SK-N-SH (cell line): ENCODE measurements around the gene MANBA. TPM values are rescaled to one million over a fixed set of nuclear protein-coding genes. Genes with fewer than 3 reads are reported as not detected.

Experiments
- CTCF ChIA-PET: fragments of 300-600, 350-600 bp; formaldehyde crosslinking; extraction: SDS; loops from one replicate; lab custom pipeline; 2021; lab: Yijun Ruan, JAX
- POLR2A ChIA-PET: fragments of 350-600 bp; sonication (Branson Sonifier 250); formaldehyde crosslinking; extraction: SDS; loops from one replicate; lab custom pipeline; 2020; ENCODE audit warnings: antibody characterized with exemption, inconsistent platforms; lab: Yijun Ruan, JAX
- DNase-seq: peaks from one replicate; pipeline ENCODE4 v3.0.0; 2012
- H2AFZ ChIP-seq: fragments of 200-600 bp; sonication (generic); 2 replicates; pipeline ENCODE4 v1.8.1; 2016; ENCODE audit warnings: antibody characterized with exemption, mild to moderate bottlenecking, low read depth
- H3F3A ChIP-seq: fragments of 200-600 bp; sonication (generic); replicated peaks from 2 replicates; pipeline ENCODE3; 2016; ENCODE audit warnings: antibody characterized with exemption, mild to moderate bottlenecking; ENCODE audit not compliant: insufficient read depth
- H3K27ac ChIP-seq, 2 experiments: fragments of 200-500 bp in 1 of 2; fragments of 200-600 bp in 1 of 2; sonication (Bioruptor generic) in 1 of 2; sonication (generic), shearing (Covaris generic) in 1 of 2; 2 replicates each; pipeline versions ENCODE4 v1.5.1 to v1.6.1; 2014 to 2016; ENCODE audit warnings: low read depth in 2 of 2, inconsistent platforms in 1 of 2, low read length in 1 of 2, mild to moderate bottlenecking in 1 of 2, mixed read lengths in 1 of 2
- H3K27me3 ChIP-seq: fragments of 200-600 bp; sonication (generic), shearing (Covaris generic); 2 replicates; pipeline ENCODE4 v1.6.1; 2016; ENCODE audit warnings: mixed run types; ENCODE audit not compliant: insufficient read depth
- H3K36me3 ChIP-seq, 2 experiments: fragments of 200-500 bp in 1 of 2; fragments of 200-600 bp in 1 of 2; sonication (Bioruptor generic) in 1 of 2; sonication (generic) in 1 of 2; replicated peaks in 1 of 2; 2 replicates each; pipeline versions ENCODE3 to v1.5.1; 2014 to 2016; ENCODE audit warnings: low read length in 1 of 2, mild to moderate bottlenecking in 1 of 2; ENCODE audit not compliant: insufficient read depth in 2 of 2, control insufficient read depth in 1 of 2
- H3K4me1 ChIP-seq, 2 experiments: fragments of 200-500 bp in 1 of 2; fragments of 200-600 bp in 1 of 2; sonication (Bioruptor generic) in 1 of 2; sonication (generic), shearing (Covaris generic) in 1 of 2; 2 replicates each; pipeline versions ENCODE4 v1.5.1 to v1.6.1; 2014 to 2016; ENCODE audit warnings: low read depth in 1 of 2, low read length in 1 of 2, mixed run types in 1 of 2; ENCODE audit not compliant: insufficient read depth in 2 of 2, control insufficient read depth in 1 of 2
- H3K4me2 ChIP-seq: fragments of 200-600 bp; sonication (generic), shearing (Covaris generic); 2 replicates; pipeline ENCODE4 v1.6.1; 2017; ENCODE audit warnings: mixed run types
- H3K4me3 ChIP-seq, 2 experiments: fragments of 200-500 bp in 1 of 2; fragments of 200-600 bp in 1 of 2; sonication (Bioruptor generic) in 1 of 2; sonication (generic), shearing (Covaris generic) in 1 of 2; 2 replicates each; pipeline versions ENCODE4 v1.5.1 to v1.8.1; 2014 to 2016; ENCODE audit warnings: low read depth in 2 of 2, inconsistent platforms in 1 of 2, low read length in 1 of 2, mild to moderate bottlenecking in 1 of 2, mixed read lengths in 1 of 2, moderate library complexity in 1 of 2
- H3K79me2 ChIP-seq: fragments of 200-600 bp; sonication (generic); 2 replicates; pipeline ENCODE4 v1.8.1; 2017; ENCODE audit warnings: mild to moderate bottlenecking; ENCODE audit not compliant: insufficient read depth
- H3K9ac ChIP-seq: fragments of 200-600 bp; sonication (generic); 2 replicates; pipeline ENCODE4 v1.6.1; 2017; ENCODE audit warnings: mixed run types
- H3K9me2 ChIP-seq: fragments of 200-600 bp; sonication (generic); 2 replicates; pipeline ENCODE4 v1.6.1; 2017; ENCODE audit warnings: mixed run types
- H3K9me3 ChIP-seq: fragments of 200-600 bp; sonication (generic); 2 replicates; pipeline ENCODE4 v1.6.1; 2017; ENCODE audit warnings: mixed run types, mild to moderate bottlenecking, moderate library complexity
- H4K20me1 ChIP-seq: fragments of 200-600 bp; sonication (generic); 2 replicates; pipeline ENCODE4 v1.6.1; 2017; ENCODE audit warnings: mild to moderate bottlenecking, mixed run types; ENCODE audit not compliant: insufficient read depth
- CHD2 ChIP-seq: fragments of 150-350 bp; IDR thresholded peaks from 2 replicates; pipeline ENCODE4 v1.6.1; 2018; ENCODE audit warnings: low read length; ENCODE audit not compliant: partially characterized antibody
- CTCF ChIP-seq: fragments of 200-600 bp; sonication (generic); IDR thresholded peaks from 2 replicates; pipeline ENCODE4 v1.6.1; 2017; ENCODE audit warnings: antibody characterized with exemption, mild to moderate bottlenecking, moderate library complexity
- ELF1 ChIP-seq: IDR thresholded peaks from 2 replicates; pipeline ENCODE4 v1.4.0; 2012
- EZH2phosphoT487 ChIP-seq: fragments of 200-600 bp; sonication (generic); IDR thresholded peaks from 2 replicates; pipeline ENCODE4 v1.6.1; 2017; ENCODE audit warnings: low read depth, mixed run types, mild to moderate bottlenecking, antibody characterized with exemption, moderate library complexity, borderline replicate concordance
- FOSL2 ChIP-seq: IDR thresholded peaks from 2 replicates; pipeline ENCODE4 v1.4.0; 2012; ENCODE audit warnings: low read depth, mild to moderate bottlenecking, moderate library complexity, borderline replicate concordance
- FOXJ3 ChIP-seq: sonication (generic); formaldehyde crosslinking; IDR thresholded peaks from 2 replicates; pipeline ENCODE4 v1.5.1; 2020; ENCODE audit warnings: mild to moderate bottlenecking, missing genetic modification reagents
- FOXM1 ChIP-seq: IDR thresholded peaks from 2 replicates; pipeline ENCODE4 v1.4.0; 2012; ENCODE audit warnings: low read depth, mild to moderate bottlenecking
- NFIC ChIP-seq: IDR thresholded peaks from 2 replicates; pipeline ENCODE4 v1.4.0; 2012; ENCODE audit warnings: borderline replicate concordance
- PBX3 ChIP-seq: IDR thresholded peaks from 2 replicates; pipeline ENCODE4; 2012
- RAD21 ChIP-seq: IDR thresholded peaks from 2 replicates; pipeline ENCODE4 v1.6.1; 2012; ENCODE audit warnings: mild to moderate bottlenecking, low read length
- REST ChIP-seq: IDR thresholded peaks from 2 replicates; pipeline ENCODE4 v1.6.1; 2012; ENCODE audit warnings: mild to moderate bottlenecking, low read depth, low read length, moderate library complexity
- RXRA ChIP-seq: IDR thresholded peaks from 2 replicates; pipeline ENCODE4 v1.4.0; 2012; ENCODE audit warnings: low read depth, mild to moderate bottlenecking, borderline replicate concordance
- SMC3 ChIP-seq: IDR thresholded peaks from 2 replicates; pipeline ENCODE4 v1.6.1; 2012; ENCODE audit warnings: low read depth, low read length, improper control_type of control experiment
- TEAD4 ChIP-seq: IDR thresholded peaks from 2 replicates; pipeline ENCODE4 v1.4.0; 2012; ENCODE audit warnings: mild to moderate bottlenecking, borderline replicate concordance; ENCODE audit not compliant: insufficient read depth
- USF1 ChIP-seq: IDR thresholded peaks from 2 replicates; pipeline ENCODE4 v1.4.0; 2012; ENCODE audit warnings: low read depth, borderline replicate concordance
- ZBTB33 ChIP-seq: IDR thresholded peaks from 2 replicates; pipeline ENCODE4 v1.4.0; 2012; ENCODE audit warnings: low read depth, borderline replicate concordance
- WGBS: methylation state at CpG from one replicate; pipeline ENCODE4 v1.1.6; 2017; ENCODE audit warnings: low lambda C conversion rate; 5-methylcytosine and 5-hydroxymethylcytosine counted together
- polyA plus RNA-seq, 3 experiments: library from polyadenylated mRNA; depleted of rRNA; stranded (reverse); fragments of >200 nt; gene quantifications; 2 replicates each; pipeline ENCODE4 v1.2.3, GENCODE V29; 2012

MANBA gene
- polyA plus RNA-seq, 1 of the 3 experiments (the other 2 are of a cell fraction) = 13.4 TPM

GRCh38 chr4:102772738-102773340, 12.1 kb upstream of the MANBA start:
- ChIA-PET CTCF (no interaction called here), POLR2A (no interaction called here)
- no peak for DNase-seq
- Histone ChIP-seq H3K4me3 (no peak overlapping the region), H3K9me2 (no peaks in the 10 kb centered on the region), H2AFZ (no peak overlapping the region), H3F3A (no peaks in the 10 kb centered on the region), H3K4me2 (no peak overlapping the region), H4K20me1 (no peaks in the 10 kb centered on the region), H3K36me3 (no peaks in the 10 kb centered on the region), H3K27ac (no peak overlapping the region), H3K79me2 (no peaks in the 10 kb centered on the region), H3K4me1 (no peaks in the 10 kb centered on the region)
- TF ChIP-seq NFIC (no peak), CHD2 (no peak), FOSL2 (no peak), ZBTB33 (no peak), REST (no peak), ELF1 (no peak), EZH2phosphoT487 (no peak), RAD21 (no peak), TEAD4 (no peak), USF1 (no peak), SMC3 (no peak), PBX3 (no peak), CTCF (no peak), FOXM1 (no peak), FOXJ3 (CRISPR knock-in tag) (no peak), RXRA (no peak)
- TF ChIP-seq, all 33 proteins: peak for 0
- no peaks in the 10 kb centered on the region for H3K27me3 ChIP-seq
- no peak overlapping the region for H3K9ac ChIP-seq
- no peaks in the 10 kb centered on the region for H3K9me3 ChIP-seq
- 89% methylated on average over 4 of the region's 4 CpGs for WGBS
